Fibroblast of peridontal ligament (primary cell): ENCODE measurements around the gene PERCC1.

Experiments
- DNase-seq: peaks from one replicate; pipeline ENCODE4 v3.0.0-alpha.2; 2010; ENCODE audit errors: extremely low read depth

PERCC1 gene

GRCh38 chr16:1450218-1450617, 19.3 kb downstream of the PERCC1 start:
- no peak for DNase-seq

GRCh38 chr16:1450841-1451240, 20.0 kb downstream of the PERCC1 start:
- DNase-seq = no peak

GRCh38 chr16:1451702-1452392, 21.0 kb downstream of the PERCC1 start:
- no peak for DNase-seq

GRCh38 chr16:1452530-1452929, 21.7 kb downstream of the PERCC1 start:
- no peak for DNase-seq

GRCh38 chr16:1453316-1453715, 22.4 kb downstream of the PERCC1 start:
- no peak for DNase-seq

GRCh38 chr16:1454561-1454960, 23.7 kb downstream of the PERCC1 start:
- no peak for DNase-seq

- DNase-seq = no peak
These were observed 24.6 kb downstream of the PERCC1 start for GRCh38 chr16:1455190-1456171.

GRCh38 chr16:1456951-1457350, 26.1 kb downstream of the PERCC1 start:
- DNase-seq = no peak

GRCh38 chr16:1457489-1458245, 26.8 kb downstream of the PERCC1 start:
- DNase-seq = no peak

GRCh38 chr16:1458336-1458976, 27.6 kb downstream of the PERCC1 start:
- no peak for DNase-seq

GRCh38 chr16:1458977-1459341, 28.1 kb downstream of the PERCC1 start:
- DNase-seq = no peak

- DNase-seq = no peak
These were observed 29.1 kb downstream of the PERCC1 start for GRCh38 chr16:1459967-1460366.

GRCh38 chr16:1460602-1461138, 29.8 kb downstream of the PERCC1 start:
- no peak for DNase-seq

GRCh38 chr16:1461146-1461545, 30.3 kb downstream of the PERCC1 start:
- no peak for DNase-seq

- DNase-seq = no peak
These were observed 33.5 kb downstream of the PERCC1 start for GRCh38 chr16:1464196-1464893.

- DNase-seq = no peak
These were observed 34.2 kb downstream of the PERCC1 start for GRCh38 chr16:1464894-1465566.

- DNase-seq = no peak
These were observed 34.7 kb downstream of the PERCC1 start for GRCh38 chr16:1465567-1465915.

GRCh38 chr16:1466054-1466453, 35.2 kb downstream of the PERCC1 start:
- no peak for DNase-seq

- DNase-seq = no peak
These were observed 36.2 kb downstream of the PERCC1 start for GRCh38 chr16:1466968-1467521.

- no peak for DNase-seq
These were observed 37.5 kb downstream of the PERCC1 start for GRCh38 chr16:1468426-1468810.
